Stomach (tissue), 9 donors: ENCODE data around the gene PGBD5. TPM values are rescaled to one million over a fixed set of nuclear protein-coding genes. Genes with fewer than 3 reads are reported as not detected.

Experiments
- DNase-seq, 2 donors: peaks; one replicate each; pipeline versions ENCODE4 v3.0.0 to v3.0.0-alpha.2; 2013 to 2019
- H3K27ac ChIP-seq, 5 donors: fragments of 200-600 bp in 4 of 5; sonication (generic) in 4 of 5; one replicate each; pipeline ENCODE4 v1.5.1; 2013 to 2019; ENCODE audit warnings: mild to moderate bottlenecking in 1 of 5, moderate library complexity in 1 of 5
- H3K27me3 ChIP-seq, 3 donors: fragments of 200-600 bp; sonication (generic); one replicate each; pipeline ENCODE4 v1.5.1; 2017 to 2019; ENCODE audit warnings: mixed run types in 1 of 3
- H3K36me3 ChIP-seq, 4 donors: fragments of 200-600 bp; sonication (generic); 1 replicate in 3 of 4; 2 replicates in 1 of 4; pipeline ENCODE4 v1.5.1; 2016 to 2019
- H3K4me1 ChIP-seq, 4 donors: fragments of 200-600 bp; sonication (generic); one replicate each; pipeline ENCODE4 v1.5.1; 2016 to 2019
- H3K4me3 ChIP-seq, 4 donors: fragments of 200-600 bp; sonication (generic) in 3 of 4; one replicate each; pipeline ENCODE4 v1.5.1; 2016 to 2019; ENCODE audit warnings: mild to moderate bottlenecking in 1 of 4
- H3K9me3 ChIP-seq, 4 donors: fragments of 200-600 bp; sonication (generic); one replicate each; pipeline ENCODE4 v1.5.1; 2016 to 2019
- EP300 ChIP-seq: sonication (generic); formaldehyde crosslinking; IDR thresholded peaks from one replicate; pipeline ENCODE4 v1.6.1; 2017; ENCODE audit warnings: antibody characterized with exemption
- POLR2A ChIP-seq, 4 donors: fragments of 450-650 bp; IDR thresholded peaks; one replicate each; pipeline ENCODE4 v1.6.1; 2016; ENCODE audit warnings: antibody characterized with exemption in 4 of 4, control low read depth in 2 of 4, mild to moderate bottlenecking in 1 of 4, moderate library complexity in 1 of 4
- POLR2AphosphoS5 ChIP-seq, 3 donors: sonication (generic); formaldehyde crosslinking; IDR thresholded peaks; one replicate each; pipeline ENCODE4 v1.6.1; 2016; ENCODE audit warnings: antibody characterized with exemption in 3 of 3
- WGBS, 5 donors: extraction: QIAGEN DNeasy Blood & Tissue Kit in 3 of 5; methylation state at CpG; one replicate each; pipeline versions ENCODE4 v1.1.5 to v1.1.7; 2013 to 2018; 5-methylcytosine and 5-hydroxymethylcytosine counted together
- intact Hi-C: fragments of 100-400 bp; cut with DNase I; formaldehyde crosslinking; loops from one replicate; pipeline ENCODE4 v1.15.1; 2023; ENCODE audit warnings: low total_unique reads
- polyA plus RNA-seq, 3 donors: library from polyadenylated mRNA; stranded (reverse); fragments of 200-250 nt; gene quantifications; one replicate each; pipeline ENCODE4 v1.2.3, GENCODE V29; 2013
- total RNA-seq, 5 donors: library from RNA; depleted of rRNA; stranded (reverse); fragments of >200 nt; gene quantifications; one replicate each; pipeline versions ENCODE4 v1.1.0 to v1.2.3, GENCODE V29; 2014 to 2016
- TF ChIP-seq, protein P1 (sequence below), 7 experiments: fragments of 450-650 bp in 4 of 7; fragments of 200-600 bp in 3 of 7; sonication (generic) in 3 of 7; IDR thresholded peaks; one replicate each; pipeline ENCODE4 v1.5.1; 2016 to 2019; ENCODE audit warnings: antibody characterized with exemption in 7 of 7, control low read depth in 2 of 7, mild to moderate bottlenecking in 1 of 7
- donor health status: healthy with polysubstance abuse.
- donor health status: Bipolar disorder and iron deficiency.
- donor health status: healthy.

Gene PGBD5
- total and polyA plus RNA-seq, 8 donors, result under 0.01 to 1.2 (median 0.34) TPM

GRCh38 chr1:230354005-230354404 lies 72.1 kb downstream of the PGBD5 start:
- TF ChIP-seq POLR2AphosphoS5 (IDR thresholded peaks at IDR 0.05), result no peak
- TF ChIP-seq, protein P1, sequence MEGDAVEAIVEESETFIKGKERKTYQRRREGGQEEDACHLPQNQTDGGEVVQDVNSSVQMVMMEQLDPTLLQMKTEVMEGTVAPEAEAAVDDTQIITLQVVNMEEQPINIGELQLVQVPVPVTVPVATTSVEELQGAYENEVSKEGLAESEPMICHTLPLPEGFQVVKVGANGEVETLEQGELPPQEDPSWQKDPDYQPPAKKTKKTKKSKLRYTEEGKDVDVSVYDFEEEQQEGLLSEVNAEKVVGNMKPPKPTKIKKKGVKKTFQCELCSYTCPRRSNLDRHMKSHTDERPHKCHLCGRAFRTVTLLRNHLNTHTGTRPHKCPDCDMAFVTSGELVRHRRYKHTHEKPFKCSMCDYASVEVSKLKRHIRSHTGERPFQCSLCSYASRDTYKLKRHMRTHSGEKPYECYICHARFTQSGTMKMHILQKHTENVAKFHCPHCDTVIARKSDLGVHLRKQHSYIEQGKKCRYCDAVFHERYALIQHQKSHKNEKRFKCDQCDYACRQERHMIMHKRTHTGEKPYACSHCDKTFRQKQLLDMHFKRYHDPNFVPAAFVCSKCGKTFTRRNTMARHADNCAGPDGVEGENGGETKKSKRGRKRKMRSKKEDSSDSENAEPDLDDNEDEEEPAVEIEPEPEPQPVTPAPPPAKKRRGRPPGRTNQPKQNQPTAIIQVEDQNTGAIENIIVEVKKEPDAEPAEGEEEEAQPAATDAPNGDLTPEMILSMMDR (IDR thresholded peaks at IDR 0.05), result no peak
- TF ChIP-seq EP300, result no peak
- no peaks in the 10 kb centered on the region for H3K4me1 ChIP-seq
- H3K9me3 ChIP-seq, result no peaks in the 10 kb centered on the region
- H3K27me3 ChIP-seq, result no peaks in the 10 kb centered on the region
- H3K4me3 ChIP-seq, result no peak overlapping the region
- no peak overlapping the region for H3K27ac ChIP-seq
- no peaks in the 10 kb centered on the region for H3K36me3 ChIP-seq
- DNase-seq, result no peak
- intact Hi-C loops, result no loop called here
- 79 to 87% (median 84%) methylated on average over 3 to 4 of the region's 4 CpGs for WGBS, 5 donors

DNA sequence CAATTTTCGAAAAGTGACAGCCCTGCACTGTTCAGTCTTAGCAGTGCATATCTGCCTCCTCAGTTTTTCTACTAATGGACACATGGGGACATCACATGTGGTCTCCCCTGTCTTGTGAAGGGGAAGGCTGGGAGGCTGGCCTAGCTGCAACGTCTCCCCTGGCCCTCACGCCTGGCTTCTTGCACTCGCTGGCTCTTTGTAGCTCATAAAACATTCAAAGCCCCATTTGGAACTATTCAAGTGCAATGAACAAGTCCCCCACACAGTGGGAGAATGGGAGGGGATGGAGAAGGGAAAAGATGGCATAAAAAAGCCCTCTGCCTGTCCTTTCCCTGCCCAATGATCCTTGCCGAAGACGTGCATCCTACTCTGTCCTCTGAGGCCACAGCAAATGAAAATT lies 73.6 kb downstream of the PGBD5 start:
- H3K9me3 ChIP-seq, result no peaks in the 10 kb centered on the region
- H3K27ac ChIP-seq, result no peak overlapping the region
- 87 to 94% (median 91%) methylated on average over 6 of the region's 6 CpGs for WGBS, 5 donors
- no peak overlapping the region for H3K4me3 ChIP-seq
- H3K4me1 ChIP-seq, result no peaks in the 10 kb centered on the region
- no peak for DNase-seq
- intact Hi-C loops, result no loop called here
- TF ChIP-seq POLR2AphosphoS5 (IDR thresholded peaks at IDR 0.05) (no peak), POLR2A (IDR thresholded peaks at IDR 0.05) (no peak), EP300 (no peak)
- TF ChIP-seq, protein P1 (IDR thresholded peaks at IDR 0.05), result no peak
- H3K36me3 ChIP-seq, result no peaks in the 10 kb centered on the region
- no peaks in the 10 kb centered on the region for H3K27me3 ChIP-seq

GRCh38 chr1:230351983-230352382 lies 74.1 kb downstream of the PGBD5 start:
- no peaks in the 10 kb centered on the region for H3K36me3 ChIP-seq
- no peaks in the 10 kb centered on the region for H3K4me1 ChIP-seq
- no peaks in the 10 kb centered on the region for H3K27me3 ChIP-seq
- WGBS, 5 donors, result 68 to 81% (median 78%) methylated on average over 6 of the region's 6 CpGs
- no peak overlapping the region for H3K4me3 ChIP-seq
- TF ChIP-seq, protein P1 (IDR thresholded peaks at IDR 0.05), result no peak
- TF ChIP-seq POLR2AphosphoS5 (IDR thresholded peaks at IDR 0.05) (no peak), EP300 (no peak)
- H3K27ac ChIP-seq, result no peak overlapping the region
- intact Hi-C loops, result no loop called here
- DNase-seq, result no peak
- no peaks in the 10 kb centered on the region for H3K9me3 ChIP-seq

DNA sequence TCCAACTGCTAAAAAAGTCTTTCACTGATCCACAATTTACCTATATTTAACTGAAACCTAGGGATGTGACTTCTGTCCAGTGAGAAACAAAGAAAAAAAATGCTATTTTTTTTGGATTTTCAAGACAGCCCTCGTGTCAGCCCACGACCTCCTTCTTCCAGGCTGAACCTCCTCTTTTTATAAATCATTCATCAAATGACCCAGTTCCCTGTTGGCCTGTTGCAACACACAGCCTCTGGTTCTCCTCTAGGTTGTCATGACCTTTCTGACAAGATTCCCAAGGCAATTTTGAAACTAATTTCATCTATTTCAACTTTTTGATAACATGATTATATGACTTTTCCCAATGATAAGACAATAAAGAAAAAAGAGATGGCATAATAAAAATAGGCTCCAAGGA lies 74.6 kb downstream of the PGBD5 start:
- intact Hi-C loops, result no loop called here
- Histone ChIP-seq H3K4me1 (no peaks in the 10 kb centered on the region), H3K4me3 (no peak overlapping the region), H3K9me3 (no peaks in the 10 kb centered on the region), H3K36me3 (no peaks in the 10 kb centered on the region), H3K27ac (no peak overlapping the region), H3K27me3 (no peaks in the 10 kb centered on the region)
- DNase-seq, result no peak
- 32 to 62% (median 43%) methylated on average over 2 of the region's 2 CpGs for WGBS, 5 donors
- TF ChIP-seq POLR2A (IDR thresholded peaks at IDR 0.05) (no peak), EP300 (no peak), POLR2AphosphoS5 (IDR thresholded peaks at IDR 0.05) (no peak)
- TF ChIP-seq, protein P1 (IDR thresholded peaks at IDR 0.05), result no peak
